ENCODE results near the gene MYL3.

The MYL3 gene

GRCh38 chr3:46849686-46850467, 13.4 kb downstream of the MYL3 start:
- DNase-seq (ENCODE audit: low read depth) = no peak

GRCh38 chr3:46849045-46849631, 14.1 kb downstream of the MYL3 start:
- no peak for DNase-seq (ENCODE audit: low read depth)

GRCh38 chr3:46848271-46849044, 14.8 kb downstream of the MYL3 start:
- DNase-seq (ENCODE audit: low read depth) = peak; percentile 24

GRCh38 chr3:46847744-46848143, 15.5 kb downstream of the MYL3 start:
- DNase-seq (ENCODE audit: low read depth) = no peak

- no peak for DNase-seq (ENCODE audit: low read depth)
Measured at GRCh38 chr3:46846624-46847542, 16.4 kb downstream of the MYL3 start.

GRCh38 chr3:46845860-46846623, 17.2 kb downstream of the MYL3 start:
- DNase-seq (ENCODE audit: low read depth) = peak; percentile 58

- no peak for DNase-seq (ENCODE audit: low read depth)
Measured at GRCh38 chr3:46845397-46845859, 17.8 kb downstream of the MYL3 start.

GRCh38 chr3:46844881-46845312, 18.3 kb downstream of the MYL3 start:
- no peak for DNase-seq (ENCODE audit: low read depth)

GRCh38 chr3:46844397-46844796, 18.8 kb downstream of the MYL3 start:
- DNase-seq (ENCODE audit: low read depth) = no peak

GRCh38 chr3:46843508-46843907, 19.7 kb downstream of the MYL3 start:
- no peak for DNase-seq (ENCODE audit: low read depth)

GRCh38 chr3:46840491-46840890, 22.8 kb downstream of the MYL3 start:
- DNase-seq (ENCODE audit: low read depth) = no peak

- DNase-seq (ENCODE audit: low read depth) = no peak
Measured at GRCh38 chr3:46838301-46838700, 24.9 kb downstream of the MYL3 start.

GRCh38 chr3:46835491-46835890, 27.8 kb downstream of the MYL3 start:
- DNase-seq (ENCODE audit: low read depth) = no peak

- DNase-seq (ENCODE audit: low read depth) = no peak
Measured at GRCh38 chr3:46835054-46835453, 28.2 kb downstream of the MYL3 start.

- DNase-seq (ENCODE audit: low read depth) = no peak
Measured at GRCh38 chr3:46833346-46834300, 29.6 kb downstream of the MYL3 start.

- DNase-seq (ENCODE audit: low read depth) = no peak
Measured at GRCh38 chr3:46831841-46832240, 31.4 kb downstream of the MYL3 start.

GRCh38 chr3:46831316-46831715, 31.9 kb downstream of the MYL3 start:
- DNase-seq (ENCODE audit: low read depth) = no peak

- DNase-seq (ENCODE audit: low read depth) = no peak
Measured at GRCh38 chr3:46830801-46831200, 32.4 kb downstream of the MYL3 start.

GRCh38 chr3:46829699-46830208, 33.5 kb downstream of the MYL3 start:
- DNase-seq (ENCODE audit: low read depth) = peak; percentile 37

GRCh38 chr3:46825450-46825849, 37.8 kb downstream of the MYL3 start:
- DNase-seq (ENCODE audit: low read depth) = no peak
